Caco-2 (cell line): ENCODE data around the gene SHROOM4. TPM values are rescaled to one million over a fixed set of nuclear protein-coding genes. Genes with fewer than 3 reads are reported as not detected.

Source experiments
- BruUV-seq: library from RNA; stranded (reverse); fragments of 400-500 nt; replicated peaks from 2 replicates; lab custom pipeline; 2021; lab: Mats Ljungman, UMichigan
- CTCF ChIA-PET: fragments of 300-600 bp; sonication (Branson Sonifier 250); formaldehyde crosslinking; loops from one replicate; lab custom pipeline; 2022; ENCODE audit warnings: antibody characterized with exemption; lab: Charles Lee
- POLR2A ChIA-PET: fragments of 300-600 bp; sonication (Branson Sonifier 250); formaldehyde crosslinking; loops from one replicate; lab custom pipeline; 2022; ENCODE audit warnings: antibody characterized with exemption; lab: Charles Lee
- DNase-seq, 2 experiments: peaks; one replicate each; pipeline versions ENCODE4 v3.0.0 to v3.0.0-alpha.2; 2020 to 2022
- H3K27me3 ChIP-seq: replicated peaks from 2 replicates; pipeline ENCODE4 v1.6.0; 2011; ENCODE audit warnings: low read length; ENCODE audit not compliant: control insufficient read depth, insufficient read depth
- H3K36me3 ChIP-seq: 2 replicates; pipeline ENCODE4 v1.5.1; 2011; ENCODE audit warnings: low read length; ENCODE audit not compliant: control insufficient read depth, insufficient read depth
- H3K4me1 ChIP-seq: fragments of 250-450 bp; sonication (Bioruptor Pico); 2 replicates; pipeline ENCODE4 v1.5.1; 2020; ENCODE audit warnings: mild to moderate bottlenecking
- H3K4me3 ChIP-seq: 2 replicates; pipeline ENCODE4 v1.5.1; 2011; ENCODE audit warnings: low read depth, mild to moderate bottlenecking, control low read depth, low read length
- H3K9me3 ChIP-seq: fragments of 250-450 bp; sonication (Bioruptor Pico); 2 replicates; pipeline ENCODE4 v1.5.1; 2020; ENCODE audit warnings: mild to moderate bottlenecking, moderate library complexity
- H3K27ac Mint-ChIP-seq: one replicate; pipeline ENCODE4 v1.8.0; 2022; ENCODE audit warnings: mixed read lengths; ENCODE audit not compliant: unreplicated experiment
- H3K27me3 Mint-ChIP-seq: one replicate; pipeline ENCODE4 v1.8.0; 2022; ENCODE audit warnings: mixed read lengths; ENCODE audit not compliant: insufficient read depth, unreplicated experiment
- H3K36me3 Mint-ChIP-seq: one replicate; pipeline ENCODE4 v1.8.0; 2022; ENCODE audit warnings: mild to moderate bottlenecking, mixed read lengths; ENCODE audit not compliant: insufficient read depth, unreplicated experiment
- H3K4me1 Mint-ChIP-seq: one replicate; pipeline ENCODE4 v1.8.0; 2022; ENCODE audit warnings: low read depth, mixed read lengths; ENCODE audit not compliant: unreplicated experiment
- H3K4me3 Mint-ChIP-seq: one replicate; pipeline ENCODE4 v1.8.0; 2022; ENCODE audit warnings: mild to moderate bottlenecking, moderate library complexity, mixed read lengths; ENCODE audit not compliant: unreplicated experiment
- H3K9me3 Mint-ChIP-seq: one replicate; pipeline ENCODE4 v1.8.0; 2022; ENCODE audit warnings: mixed read lengths; ENCODE audit not compliant: unreplicated experiment
- intact Hi-C: fragments of 100-400 bp; cut with micrococcal nuclease; formaldehyde crosslinking; loops from one replicate; pipeline ENCODE4 v1.10.0; 2022; ENCODE audit not compliant: unreplicated experiment
- total RNA-seq: library from RNA; stranded (reverse); gene quantifications from 2 replicates; pipeline ENCODE4 v1.2.3, GENCODE V29; 2022
- TF ChIP-seq, protein P1 (sequence below), 2 experiments: fragments of 200-600 bp in 1 of 2; IDR thresholded peaks; 1 replicate in 1 of 2; 2 replicates in 1 of 2; pipeline versions ENCODE4 v1.5.1 to v1.8.0; 2011 to 2022; ENCODE audit warnings: antibody characterized with exemption in 1 of 2, control low read depth in 1 of 2, inconsistent platforms in 1 of 2, low read depth in 1 of 2, low read length in 1 of 2, mild to moderate bottlenecking in 1 of 2, moderate library complexity in 1 of 2; ENCODE audit not compliant: insufficient read depth in 1 of 2, severe bottlenecking in 1 of 2, unreplicated experiment in 1 of 2

SHROOM4 gene
- total RNA-seq, 1 experiment from 2014 or later = 0.09 TPM

GRCh38 chrX:50705042-50705441 lies 109.0 kb downstream of the SHROOM4 start:
- Mint-ChIP-seq H3K27ac (no peak overlapping the region), H3K9me3 (no peaks in the 10 kb centered on the region), H3K36me3 (no peaks in the 10 kb centered on the region), H3K4me1 (peaks cover 9% of the 10 kb centered on the region), H3K27me3 (no peaks in the 10 kb centered on the region), H3K4me3 (no peak overlapping the region)
- Histone ChIP-seq H3K36me3 (no peaks in the 10 kb centered on the region), H3K9me3 (no peaks in the 10 kb centered on the region), H3K4me3 (no peak overlapping the region), H3K4me1 (no peaks in the 10 kb centered on the region), H3K27me3 (no peaks in the 10 kb centered on the region)
- intact Hi-C loops = no loop called here
- ChIA-PET CTCF (no interaction called here), POLR2A (no interaction called here)
- DNase-seq = no peak
- BruUV-seq = no TSS peak
- TF ChIP-seq, protein P1, sequence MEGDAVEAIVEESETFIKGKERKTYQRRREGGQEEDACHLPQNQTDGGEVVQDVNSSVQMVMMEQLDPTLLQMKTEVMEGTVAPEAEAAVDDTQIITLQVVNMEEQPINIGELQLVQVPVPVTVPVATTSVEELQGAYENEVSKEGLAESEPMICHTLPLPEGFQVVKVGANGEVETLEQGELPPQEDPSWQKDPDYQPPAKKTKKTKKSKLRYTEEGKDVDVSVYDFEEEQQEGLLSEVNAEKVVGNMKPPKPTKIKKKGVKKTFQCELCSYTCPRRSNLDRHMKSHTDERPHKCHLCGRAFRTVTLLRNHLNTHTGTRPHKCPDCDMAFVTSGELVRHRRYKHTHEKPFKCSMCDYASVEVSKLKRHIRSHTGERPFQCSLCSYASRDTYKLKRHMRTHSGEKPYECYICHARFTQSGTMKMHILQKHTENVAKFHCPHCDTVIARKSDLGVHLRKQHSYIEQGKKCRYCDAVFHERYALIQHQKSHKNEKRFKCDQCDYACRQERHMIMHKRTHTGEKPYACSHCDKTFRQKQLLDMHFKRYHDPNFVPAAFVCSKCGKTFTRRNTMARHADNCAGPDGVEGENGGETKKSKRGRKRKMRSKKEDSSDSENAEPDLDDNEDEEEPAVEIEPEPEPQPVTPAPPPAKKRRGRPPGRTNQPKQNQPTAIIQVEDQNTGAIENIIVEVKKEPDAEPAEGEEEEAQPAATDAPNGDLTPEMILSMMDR (IDR thresholded peaks at IDR 0.05; ENCODE audit: insufficient read depth in 1 of 2, low read depth in 1 of 2, low read length in 1 of 2, severe bottlenecking in 1 of 2, unreplicated experiment in 1 of 2) = no peak

DNA sequence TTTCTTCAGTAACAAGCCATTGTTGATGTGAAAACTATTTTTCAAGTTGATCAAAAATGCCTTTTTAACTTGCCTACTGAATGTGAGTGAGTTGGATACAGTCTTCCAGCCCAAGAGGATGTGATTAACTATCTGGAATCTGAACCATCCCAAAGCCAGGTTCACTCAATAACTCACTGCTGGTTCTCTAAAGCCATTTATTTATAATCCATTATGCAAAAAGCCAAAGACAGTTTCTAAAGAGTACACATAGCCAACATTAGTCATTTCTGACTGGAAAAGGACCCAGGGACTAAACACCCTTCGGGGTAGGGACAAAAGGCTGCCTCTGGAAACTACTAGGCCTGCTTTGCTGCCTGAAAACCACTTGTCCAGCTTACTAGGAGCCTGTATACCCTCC lies 109.6 kb downstream of the SHROOM4 start:
- no peaks in the 10 kb centered on the region for H3K9me3 ChIP-seq
- no peak for DNase-seq
- Mint-ChIP-seq H3K27ac (no peak overlapping the region), H3K27me3 (no peaks in the 10 kb centered on the region), H3K4me1 (peaks cover 9% of the 10 kb centered on the region), H3K9me3 (no peaks in the 10 kb centered on the region), H3K36me3 (no peaks in the 10 kb centered on the region), H3K4me3 (no peak overlapping the region)
- intact Hi-C loops = no loop called here
- POLR2A ChIA-PET = no interaction called here
- H3K27me3 ChIP-seq = no peaks in the 10 kb centered on the region
- TF ChIP-seq, protein P1 (IDR thresholded peaks at IDR 0.05; ENCODE audit: insufficient read depth in 1 of 2, low read depth in 1 of 2, low read length in 1 of 2, severe bottlenecking in 1 of 2, unreplicated experiment in 1 of 2) = no peak
- H3K4me1 ChIP-seq = no peaks in the 10 kb centered on the region
- CTCF ChIA-PET = no interaction called here
- no TSS peak for BruUV-seq
- H3K36me3 ChIP-seq = no peaks in the 10 kb centered on the region
- H3K4me3 ChIP-seq = no peak overlapping the region

DNA sequence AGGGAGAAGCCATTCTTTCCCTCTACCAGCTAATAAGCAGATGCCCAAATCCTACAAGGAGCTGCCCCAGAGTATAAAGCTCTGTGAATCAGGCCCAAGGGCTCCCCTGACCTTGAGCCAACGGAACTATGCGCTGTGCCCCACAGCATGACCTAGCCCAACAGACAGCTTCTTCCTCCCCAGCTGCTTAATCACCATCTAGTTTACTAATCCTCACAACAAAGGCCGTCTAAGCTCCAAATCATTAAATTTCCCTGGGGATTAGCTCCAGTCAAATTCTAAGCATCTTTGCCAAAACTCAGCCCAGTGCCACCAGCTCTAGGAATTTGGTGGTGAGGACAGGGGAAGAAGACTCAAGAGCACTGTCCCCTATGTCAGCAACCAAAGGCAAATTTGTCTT lies 113.1 kb downstream of the SHROOM4 start:
- H3K27me3 ChIP-seq = no peaks in the 10 kb centered on the region
- TF ChIP-seq, protein P1 (IDR thresholded peaks at IDR 0.05; ENCODE audit: insufficient read depth in 1 of 2, low read depth in 1 of 2, low read length in 1 of 2, severe bottlenecking in 1 of 2, unreplicated experiment in 1 of 2) = no peak
- BruUV-seq = no TSS peak
- H3K36me3 ChIP-seq = no peaks in the 10 kb centered on the region
- ChIA-PET POLR2A (no interaction called here), CTCF (no interaction called here)
- H3K4me1 Mint-ChIP-seq = peaks cover 16% of the 10 kb centered on the region
- H3K36me3 Mint-ChIP-seq = no peaks in the 10 kb centered on the region
- DNase-seq = no peak
- H3K27me3 Mint-ChIP-seq = no peaks in the 10 kb centered on the region
- no peak overlapping the region for H3K4me3 ChIP-seq
- H3K4me1 ChIP-seq = no peaks in the 10 kb centered on the region; the same call in 1 of the 2 replicates
- no peaks in the 10 kb centered on the region for H3K9me3 ChIP-seq
- no peaks in the 10 kb centered on the region for H3K9me3 Mint-ChIP-seq
- no peak overlapping the region for H3K27ac Mint-ChIP-seq
- no peak overlapping the region for H3K4me3 Mint-ChIP-seq
- intact Hi-C loops = no loop called here
